Ramos (cell line): ENCODE data around the gene PCNT.

Source experiments
- in situ Hi-C: fragments of 300-500 bp; cut with MboI; formaldehyde crosslinking; loops from one replicate; pipeline ENCODE4 v1.14.3; 2022; ENCODE audit warnings: low sequenced_read_pairs; ENCODE audit not compliant: unreplicated experiment

PCNT gene, protein sequence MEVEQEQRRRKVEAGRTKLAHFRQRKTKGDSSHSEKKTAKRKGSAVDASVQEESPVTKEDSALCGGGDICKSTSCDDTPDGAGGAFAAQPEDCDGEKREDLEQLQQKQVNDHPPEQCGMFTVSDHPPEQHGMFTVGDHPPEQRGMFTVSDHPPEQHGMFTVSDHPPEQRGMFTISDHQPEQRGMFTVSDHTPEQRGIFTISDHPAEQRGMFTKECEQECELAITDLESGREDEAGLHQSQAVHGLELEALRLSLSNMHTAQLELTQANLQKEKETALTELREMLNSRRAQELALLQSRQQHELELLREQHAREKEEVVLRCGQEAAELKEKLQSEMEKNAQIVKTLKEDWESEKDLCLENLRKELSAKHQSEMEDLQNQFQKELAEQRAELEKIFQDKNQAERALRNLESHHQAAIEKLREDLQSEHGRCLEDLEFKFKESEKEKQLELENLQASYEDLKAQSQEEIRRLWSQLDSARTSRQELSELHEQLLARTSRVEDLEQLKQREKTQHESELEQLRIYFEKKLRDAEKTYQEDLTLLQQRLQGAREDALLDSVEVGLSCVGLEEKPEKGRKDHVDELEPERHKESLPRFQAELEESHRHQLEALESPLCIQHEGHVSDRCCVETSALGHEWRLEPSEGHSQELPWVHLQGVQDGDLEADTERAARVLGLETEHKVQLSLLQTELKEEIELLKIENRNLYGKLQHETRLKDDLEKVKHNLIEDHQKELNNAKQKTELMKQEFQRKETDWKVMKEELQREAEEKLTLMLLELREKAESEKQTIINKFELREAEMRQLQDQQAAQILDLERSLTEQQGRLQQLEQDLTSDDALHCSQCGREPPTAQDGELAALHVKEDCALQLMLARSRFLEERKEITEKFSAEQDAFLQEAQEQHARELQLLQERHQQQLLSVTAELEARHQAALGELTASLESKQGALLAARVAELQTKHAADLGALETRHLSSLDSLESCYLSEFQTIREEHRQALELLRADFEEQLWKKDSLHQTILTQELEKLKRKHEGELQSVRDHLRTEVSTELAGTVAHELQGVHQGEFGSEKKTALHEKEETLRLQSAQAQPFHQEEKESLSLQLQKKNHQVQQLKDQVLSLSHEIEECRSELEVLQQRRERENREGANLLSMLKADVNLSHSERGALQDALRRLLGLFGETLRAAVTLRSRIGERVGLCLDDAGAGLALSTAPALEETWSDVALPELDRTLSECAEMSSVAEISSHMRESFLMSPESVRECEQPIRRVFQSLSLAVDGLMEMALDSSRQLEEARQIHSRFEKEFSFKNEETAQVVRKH (N-terminal part only)

GRCh38 chr21:46323710-46324389 is at the start of gene PCNT, which contains the start of gene C21orf58:
Gene PCNT (plus strand): TSS chr21:46324156. CDS start chr21:46324229, 73 bp downstream.
Gene C21orf58 (minus strand): TSS chr21:46323870. CDS start chr21:46322738, 1,132 bp downstream.
- in situ Hi-C loops = no loop called here

DNA sequence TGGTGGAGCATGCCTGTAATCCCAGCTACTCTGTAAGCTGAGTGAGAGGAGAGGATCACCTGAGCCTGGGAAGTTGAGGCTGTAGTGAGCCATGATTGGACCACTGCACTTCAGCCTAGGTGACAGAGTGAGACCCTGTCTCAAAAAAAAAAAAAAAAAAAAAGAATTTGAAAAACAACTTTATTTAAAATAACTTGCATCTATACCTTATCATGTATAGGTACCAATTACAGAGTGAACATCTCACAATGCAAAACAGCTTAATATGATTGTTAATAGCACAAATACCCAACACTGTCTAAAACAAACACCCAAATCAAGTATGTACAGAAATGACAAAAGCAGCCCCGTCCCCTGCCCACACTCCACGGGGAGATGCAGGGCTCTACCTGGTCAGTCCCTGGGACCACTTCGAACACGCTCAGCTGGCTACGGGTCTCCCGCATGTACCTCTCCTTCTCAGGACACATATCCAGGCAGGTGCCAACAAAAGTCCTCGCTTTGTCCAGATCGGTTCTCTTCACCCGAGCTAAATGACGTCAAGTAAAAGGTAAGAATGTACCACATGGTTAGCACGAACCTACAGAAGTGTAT is 49.1 kb upstream of the PCNT start:
- in situ Hi-C loops = no loop called here

GRCh38 chr21:46284077-46284644 is 39.8 kb upstream of the PCNT start:
- in situ Hi-C loops = no loop called here

DNA sequence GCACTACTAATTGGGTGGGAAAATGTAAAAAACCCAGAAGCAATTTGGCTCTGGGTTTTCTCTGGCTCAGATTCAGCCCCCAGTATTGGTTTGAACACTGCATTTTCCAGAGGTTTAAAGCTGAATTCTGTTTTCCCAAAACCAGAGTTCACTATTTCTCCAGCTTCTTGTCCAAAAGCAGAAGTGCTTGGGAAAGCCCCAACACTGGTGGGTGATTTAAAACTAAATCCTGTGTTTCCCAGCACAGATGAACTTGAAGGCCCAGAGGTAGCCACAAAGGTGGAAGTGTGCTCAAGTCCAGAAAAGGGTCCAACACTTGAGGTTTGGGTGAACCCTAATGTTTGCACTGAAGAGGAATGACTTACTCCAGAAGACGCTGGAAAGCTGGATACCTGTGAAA is 39.2 kb upstream of the PCNT start:
- in situ Hi-C loops = no loop called here

DNA sequence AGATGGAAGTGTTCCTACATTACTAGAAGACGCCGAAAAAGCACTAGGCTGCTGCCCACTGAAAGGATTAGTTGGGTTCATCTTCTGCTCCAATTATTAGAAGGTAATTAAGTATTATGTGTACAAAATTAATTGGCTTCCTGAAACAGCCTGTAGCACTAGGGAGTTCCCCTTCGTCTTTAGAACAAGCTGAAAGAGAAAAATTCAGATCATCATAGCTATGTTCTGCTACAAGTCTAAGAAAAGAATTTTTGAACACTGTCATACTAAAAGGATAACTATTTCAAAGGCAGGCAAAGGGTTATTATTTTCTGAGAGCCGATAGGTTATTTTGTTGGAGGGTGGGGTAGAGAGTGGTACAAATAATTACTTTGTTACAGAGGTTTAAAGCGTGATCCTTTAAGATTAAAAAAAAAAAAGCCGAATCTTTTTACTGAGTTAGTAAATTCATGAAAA is 38.7 kb upstream of the PCNT start, which contains the start of gene MCM3AP:
TSS of gene MCM3AP (minus strand) at position 406 of the 456 bp plus-strand sequence. CDS start at position 81, 325 bp downstream.
- in situ Hi-C loops = no loop called here

DNA sequence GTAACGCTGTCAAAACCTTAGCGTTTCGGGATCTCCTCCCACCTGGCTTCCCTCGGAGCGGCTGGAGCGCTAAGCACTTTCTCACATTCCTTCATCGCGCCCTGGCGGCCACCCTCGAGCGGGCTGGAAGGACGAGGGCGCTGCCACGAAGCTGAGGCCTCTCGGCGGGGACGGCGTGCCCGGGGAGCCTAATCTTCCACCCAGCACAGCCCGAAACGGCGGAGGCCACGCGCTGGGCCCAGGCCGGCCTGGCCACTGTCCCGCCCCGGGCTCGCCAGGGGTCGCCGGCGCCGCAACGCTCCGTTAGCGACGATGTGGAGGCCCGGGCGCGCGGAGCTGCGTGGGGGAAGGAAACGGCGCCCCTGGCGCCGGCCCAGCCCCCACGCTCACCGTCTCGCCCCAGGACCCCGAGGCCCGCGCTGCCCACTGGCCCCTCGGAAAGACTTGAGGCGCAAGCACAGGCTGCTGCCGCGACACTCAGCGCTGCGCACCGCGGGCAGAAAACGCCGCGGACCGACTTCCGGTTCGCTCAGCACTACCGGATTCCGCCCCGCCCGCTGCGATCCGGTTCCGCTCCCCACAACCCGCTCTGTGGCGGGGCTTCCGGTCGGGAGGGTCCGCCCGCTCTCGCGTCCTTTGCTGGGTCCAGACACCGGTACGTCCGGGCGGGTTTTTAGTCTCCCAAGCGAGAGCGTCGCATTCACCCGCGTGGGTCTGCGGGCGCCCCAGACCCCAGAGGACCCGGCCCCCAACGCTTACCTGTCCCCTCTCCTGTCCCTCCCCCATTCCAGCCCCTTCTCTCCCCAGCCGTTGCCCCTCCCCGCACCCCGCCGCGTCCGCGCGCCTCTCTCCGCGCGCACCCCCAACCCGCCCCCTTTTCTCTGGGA is 38.0 kb upstream of the PCNT start, which contains the start of gene YBEY:
TSS of gene YBEY (plus strand) at position 582 of the 887 bp plus-strand sequence. CDS start 572 bp downstream, outside the sequence.
- in situ Hi-C loops = no loop called here

GRCh38 chr21:46286648-46287002 is 37.3 kb upstream of the PCNT start:
- in situ Hi-C loops = no loop called here

DNA sequence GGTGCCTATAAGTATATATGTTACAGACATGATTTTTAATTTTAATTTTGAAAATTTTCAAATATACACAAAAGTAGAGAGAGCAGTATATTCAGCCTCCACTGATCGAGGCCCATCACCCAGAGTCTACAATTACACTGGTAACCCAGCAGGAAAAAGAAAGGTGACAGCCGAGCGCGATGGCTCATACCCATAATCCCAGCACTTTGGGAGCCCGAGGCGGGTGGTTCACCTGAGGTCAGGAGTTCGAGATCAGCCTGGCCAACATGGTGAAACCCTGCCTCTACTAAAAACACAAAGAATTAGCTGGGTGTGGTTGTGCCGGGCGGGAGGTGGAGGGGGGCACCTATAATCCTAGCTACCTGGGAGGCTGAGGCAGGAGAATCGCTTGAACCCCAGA is 36.4 kb upstream of the PCNT start:
- in situ Hi-C loops = no loop called here

DNA sequence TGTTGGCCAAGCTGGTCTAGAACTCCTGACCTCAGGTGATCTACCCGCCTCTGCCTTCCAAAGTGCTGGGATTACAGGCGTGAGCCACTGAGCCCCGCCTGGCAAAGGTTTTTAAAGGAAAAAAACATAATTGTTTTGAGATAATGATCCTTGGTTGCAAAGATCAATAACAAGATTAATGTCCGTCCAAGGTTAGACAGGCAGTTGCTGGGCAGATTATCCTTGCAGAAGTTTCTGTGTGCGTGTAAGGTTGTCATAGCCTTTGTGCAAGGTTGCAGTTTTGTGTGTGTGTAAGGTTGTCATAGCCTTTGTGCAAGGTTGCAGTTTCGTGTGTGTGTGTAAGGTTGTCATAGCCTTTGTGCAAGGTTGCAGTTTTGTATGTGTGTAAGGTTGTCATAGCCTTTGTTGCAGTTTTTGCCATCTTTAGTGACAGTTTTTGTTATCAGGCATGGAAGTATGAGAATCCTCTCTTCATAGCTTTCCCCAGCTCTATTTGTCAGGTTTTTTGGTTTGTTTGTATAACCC is 34.2 kb upstream of the PCNT start:
- in situ Hi-C loops = no loop called here

DNA sequence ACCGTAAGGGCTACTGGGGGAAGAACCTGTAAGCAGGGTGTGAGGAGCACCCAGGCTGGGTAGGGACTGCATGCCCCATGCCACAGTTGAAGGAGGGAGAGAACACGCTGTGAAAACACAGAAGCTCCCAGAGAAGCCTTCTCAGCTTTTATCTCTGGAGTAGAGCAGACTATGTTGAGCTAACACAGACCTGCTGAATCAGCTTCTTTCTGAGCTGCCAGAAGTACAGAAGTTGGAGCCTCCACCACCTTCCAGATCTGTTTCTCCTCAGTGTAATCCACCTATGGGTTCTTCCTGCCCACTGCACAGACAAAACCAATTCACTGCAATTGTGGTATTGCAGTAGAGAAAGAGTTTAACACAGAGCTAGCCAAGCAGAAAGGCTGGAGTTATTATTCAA is 32.4 kb upstream of the PCNT start:
- in situ Hi-C loops = no loop called here

DNA sequence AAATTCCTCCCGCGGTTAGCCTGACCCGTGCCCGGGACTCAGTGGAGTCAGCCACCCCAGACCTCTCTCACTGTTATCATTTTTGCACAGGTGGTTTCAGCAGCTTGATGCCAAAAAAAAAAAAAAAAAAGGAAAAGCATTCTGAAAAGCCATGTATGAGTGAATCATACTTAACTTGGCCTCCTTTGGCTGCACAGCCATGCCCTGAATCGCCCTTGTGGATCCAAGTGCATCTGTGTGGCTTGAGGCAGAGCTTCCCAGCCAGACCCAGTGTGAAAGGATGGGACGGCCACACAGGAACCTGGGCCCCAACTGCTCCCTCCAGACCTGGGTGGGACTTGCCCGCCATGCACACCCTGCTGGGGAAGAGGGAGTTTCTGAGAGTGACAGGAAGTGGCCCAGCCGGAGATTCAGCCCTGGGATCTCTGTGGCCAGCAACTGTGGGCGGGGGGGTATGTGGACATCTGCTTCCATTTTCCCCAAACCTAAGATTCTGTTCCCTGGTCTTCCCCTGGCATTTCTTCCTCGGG is 29.2 kb upstream of the PCNT start:
- in situ Hi-C loops = no loop called here

- in situ Hi-C loops = no loop called here
Observed at GRCh38 chr21:46295177-46295770, 28.7 kb upstream of the PCNT start.

GRCh38 chr21:46295996-46296752 is 27.8 kb upstream of the PCNT start:
- in situ Hi-C loops = no loop called here

DNA sequence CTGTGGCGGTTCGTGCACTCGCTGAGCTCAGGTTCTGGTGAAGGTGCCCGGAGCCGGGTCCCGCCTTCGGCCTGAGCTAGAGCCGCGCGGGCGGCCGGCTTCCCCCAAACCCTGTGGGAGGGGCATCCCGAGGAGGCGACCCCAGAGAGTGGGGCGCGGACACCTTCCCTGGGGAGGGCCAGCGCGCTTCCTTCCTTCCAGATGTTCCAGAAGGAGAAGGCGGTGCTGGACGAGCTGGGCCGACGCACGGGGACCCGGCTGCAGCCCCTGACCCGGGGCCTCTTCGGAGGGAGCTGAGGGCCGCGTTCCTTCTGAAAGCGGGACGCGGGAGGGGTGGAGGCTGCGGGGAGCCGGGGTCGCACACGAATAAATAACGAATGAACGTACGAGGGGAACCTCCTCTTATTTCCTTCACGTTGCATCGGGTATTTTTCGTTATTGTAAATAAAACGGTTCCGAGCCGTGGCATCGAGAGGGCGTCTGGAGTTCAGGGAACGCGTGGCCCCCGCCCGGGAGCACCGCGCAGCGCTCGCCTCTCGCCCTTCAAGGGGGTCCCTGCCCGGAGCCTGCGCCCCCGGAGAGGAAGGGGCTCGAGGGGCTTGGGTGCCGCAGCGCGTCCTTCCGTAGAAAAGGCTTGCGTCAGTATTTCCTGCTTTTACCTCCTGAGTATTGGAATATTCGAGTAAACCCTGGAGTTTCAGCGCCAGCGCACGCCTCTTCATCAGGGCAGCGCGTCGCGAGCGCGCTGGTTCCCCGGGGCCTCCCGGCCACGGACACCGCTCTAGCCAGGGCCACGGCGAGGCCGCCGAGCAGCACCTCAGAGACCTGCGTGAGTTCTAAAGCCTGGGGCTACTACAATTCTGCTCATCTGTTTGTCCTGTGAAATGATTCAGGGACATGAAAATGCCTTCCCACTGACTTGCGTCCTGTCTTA is 26.4 kb upstream of the PCNT start:
- in situ Hi-C loops = no loop called here

DNA sequence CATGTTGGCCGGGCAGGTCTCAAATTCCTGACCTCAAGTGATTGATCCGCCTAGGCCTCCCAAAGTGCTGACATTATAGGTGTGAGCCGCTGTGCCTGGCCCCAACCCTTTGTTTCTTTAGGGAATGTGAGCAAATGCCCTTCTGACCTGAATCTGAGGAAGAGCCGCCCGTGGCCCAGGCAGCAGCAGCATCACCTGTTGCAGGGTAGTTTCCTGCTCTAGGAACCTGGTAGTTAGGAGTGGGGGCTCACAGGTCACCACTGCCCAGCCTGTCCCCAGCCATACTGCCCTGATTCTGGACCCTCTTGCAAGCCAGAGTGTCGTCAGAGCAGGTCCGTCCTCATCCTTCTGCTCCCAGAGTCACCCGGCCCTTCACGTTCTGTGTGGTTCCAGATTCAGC is 24.8 kb upstream of the PCNT start:
- in situ Hi-C loops = no loop called here
